OCI-LY7 (cell line): ENCODE measurements around the gene FAM20B. TPM values are rescaled to one million over a fixed set of nuclear protein-coding genes. Genes with fewer than 3 reads are reported as not detected.
"Not testable (repeated sequence)": the region's sequence is repeated elsewhere in the genome, so short reads cannot be mapped to it uniquely, and the experiment has no call there.

Experiments used
- BruUV-seq: library from RNA; stranded (reverse); fragments of 400-500 nt; replicated peaks from 2 replicates; lab custom pipeline; 2021; lab: Mats Ljungman, UMichigan
- CTCF ChIA-PET: fragments of 300-600 bp; sonication (Branson Sonifier 250); formaldehyde crosslinking; loops from one replicate; lab custom pipeline; 2022; ENCODE audit warnings: antibody characterized with exemption; ENCODE audit not compliant: unreplicated experiment; lab: Charles Lee
- POLR2A ChIA-PET: fragments of 300-600 bp; sonication (Branson Sonifier 250); formaldehyde crosslinking; loops from one replicate; lab custom pipeline; 2022; ENCODE audit warnings: antibody characterized with exemption; lab: Charles Lee
- DNase-seq: peaks from one replicate; pipeline ENCODE4 v3.0.0-alpha.2; 2015; ENCODE audit warnings: low spot score
- H2AFZ ChIP-seq: fragments of 200-600 bp; sonication (generic), shearing (Covaris generic); 2 replicates; pipeline ENCODE4 v1.6.1; 2014; ENCODE audit warnings: mild to moderate bottlenecking, antibody characterized with exemption, low read length, moderate library complexity
- H3K27ac ChIP-seq: fragments of 200-600 bp; sonication (generic); 2 replicates; pipeline ENCODE4 v1.5.1; 2014; ENCODE audit warnings: mixed run types, low read depth, mild to moderate bottlenecking, moderate library complexity, low read length, inconsistent platforms; ENCODE audit not compliant: poor library complexity, severe bottlenecking
- H3K36me3 ChIP-seq: fragments of 200-600 bp; sonication (generic); 2 replicates; pipeline ENCODE4 v1.6.1; 2014; ENCODE audit warnings: mild to moderate bottlenecking, antibody characterized with exemption, low read length, moderate library complexity, mixed read lengths; ENCODE audit not compliant: insufficient read depth
- H3K4me1 ChIP-seq: fragments of 200-600 bp; sonication (generic); 2 replicates; pipeline ENCODE4 v1.5.1; 2014; ENCODE audit warnings: mild to moderate bottlenecking, low read length; ENCODE audit not compliant: insufficient read depth, poor library complexity, severe bottlenecking
- H3K4me2 ChIP-seq: fragments of 200-600 bp; sonication (generic); 2 replicates; pipeline ENCODE4 v1.6.1; 2014; ENCODE audit warnings: mild to moderate bottlenecking, low read length
- H3K4me3 ChIP-seq: fragments of 200-600 bp; sonication (generic); 2 replicates; pipeline ENCODE4 v1.5.1; 2014; ENCODE audit warnings: mild to moderate bottlenecking, low read depth, low read length; ENCODE audit not compliant: poor library complexity, severe bottlenecking
- H3K79me2 ChIP-seq: fragments of 200-600 bp; sonication (generic); 2 replicates; pipeline ENCODE4 v1.6.1; 2016; ENCODE audit warnings: low read depth, mild to moderate bottlenecking, low read length, moderate library complexity, mixed read lengths; ENCODE audit not compliant: insufficient read depth
- H3K9me2 ChIP-seq: fragments of 200-600 bp; sonication (generic); 2 replicates; pipeline ENCODE4 v1.6.1; 2016; ENCODE audit warnings: mild to moderate bottlenecking, low read length, mixed read lengths; ENCODE audit not compliant: insufficient read depth
- H3K9me3 ChIP-seq: fragments of 200-600 bp; sonication (generic); 2 replicates; pipeline ENCODE4 v1.6.1; 2014; ENCODE audit warnings: mild to moderate bottlenecking, mixed run types, low read length, mixed read lengths
- H4K20me1 ChIP-seq: fragments of 200-600 bp; sonication (generic); 2 replicates; pipeline ENCODE4 v1.6.1; 2014; ENCODE audit warnings: mild to moderate bottlenecking, antibody characterized with exemption, low read length, moderate library complexity, mixed read lengths; ENCODE audit not compliant: insufficient read depth
- CTCF ChIP-seq: fragments of 200-600 bp; sonication (generic); conservative IDR thresholded peaks from 2 replicates; pipeline ENCODE4 v1.5.1; 2014; ENCODE audit warnings: mild to moderate bottlenecking, antibody characterized with exemption, low read length, moderate library complexity, mixed read lengths
- EZH2phosphoT487 ChIP-seq: fragments of 200-600 bp; sonication (generic); IDR thresholded peaks from 2 replicates; pipeline ENCODE4 v1.6.1; 2018; ENCODE audit warnings: low read depth, borderline replicate concordance, mild to moderate bottlenecking, mixed run types, antibody characterized with exemption, low read length, moderate library complexity, mixed read lengths
- intact Hi-C: fragments of 100-400 bp; cut with micrococcal nuclease; formaldehyde crosslinking; loops from one replicate; pipeline ENCODE4 v1.10.0; 2022; ENCODE audit not compliant: unreplicated experiment
- total RNA-seq, 2 experiments: library from RNA; depleted of rRNA in 1 of 2; stranded (reverse); fragments of >200 nt in 1 of 2; shearing (Covaris generic) in 1 of 2; gene quantifications; 2 replicates each; pipeline ENCODE4 v1.2.3, GENCODE V29; 2014 to 2022

FAM20B gene
- total RNA-seq, 2 experiments from 2014 or later, result 17.1 to 36.5 TPM

GRCh38 chr1:179036844-179037465, 11.3 kb downstream of the FAM20B start:
- H3K4me1 ChIP-seq, result peaks cover 76% of the 10 kb centered on the region
- H3K79me2 ChIP-seq, result peaks cover 77% of the 10 kb centered on the region
- CTCF ChIA-PET, result no interaction called here
- H3K9me3 ChIP-seq, result 0 out of 2 replicates have a peak, but pooled peaks cover 3% of the 10 kb centered on the region
- peak overlapping the region; percentile 91 for H3K4me2 ChIP-seq
- TF ChIP-seq EZH2phosphoT487 (no peak), CTCF (no peak)
- peak overlapping the region; percentile 17 for H3K27ac ChIP-seq
- no peak overlapping the region; the same call in 1 of the 2 replicates for H2AFZ ChIP-seq
- intact Hi-C loops, result loop anchor here (10.0 kb wide), 1 partner anchor 918 kb away; the partner anchor contains the start of gene CEP350
- H3K4me3 ChIP-seq, result peak overlapping the region; percentile 57
- no peaks in the 10 kb centered on the region for H4K20me1 ChIP-seq
- POLR2A ChIA-PET, result interaction anchor here (0.7 to 4.5 kb wide), 6 partner anchors 9 to 461 kb away, joined by 3 to 49 read pairs (median 3); no protein-coding TSS in a partner anchor
- DNase-seq, result no peak
- H3K9me2 ChIP-seq, result no peaks in the 10 kb centered on the region
- H3K36me3 ChIP-seq, result peaks cover 2% of the 10 kb centered on the region
- BruUV-seq, result no TSS peak

GRCh38 chr1:179038528-179039281, 13.0 kb downstream of the FAM20B start:
- H3K4me2 ChIP-seq, result peak overlapping the region; percentile 47
- POLR2A ChIA-PET, result interaction anchor here (0.7 to 4.5 kb wide), 9 partner anchors 9 to 508 kb away, joined by 3 to 49 read pairs (median 4); no protein-coding TSS in a partner anchor
- intact Hi-C loops, result loop anchor here (1.0 to 10.0 kb wide), 2 partner anchors 43 to 916 kb away; partner anchors contain the start of gene CEP350

GRCh38 chr1:179039502-179040174, 13.9 kb downstream of the FAM20B start:
- Histone ChIP-seq H3K27ac (peak overlapping the region; percentile 78), H3K79me2 (peaks cover 50% of the 10 kb centered on the region), H3K36me3 (peaks cover 21% of the 10 kb centered on the region), H3K4me1 (peaks cover 49% of the 10 kb centered on the region), H3K4me2 (peak overlapping the region; percentile 47), H3K9me3 (0 out of 2 replicates have a peak, but pooled peaks cover 12% of the 10 kb centered on the region)
- H2AFZ ChIP-seq, CTCF ChIA-PET, H3K9me2 ChIP-seq, H4K20me1 ChIP-seq, H3K4me3 ChIP-seq, BruUV-seq, DNase-seq: not testable (repeated sequence)
- intact Hi-C loops, result loop anchor here (1.0 to 10.0 kb wide), 2 partner anchors 42 to 915 kb away; partner anchors contain the start of gene CEP350
- POLR2A ChIA-PET, result interaction anchor here (1.0 to 4.5 kb wide), 6 partner anchors 9 to 460 kb away, joined by 3 to 49 read pairs (median 4); no protein-coding TSS in a partner anchor

More at GRCh38 chr1:179038528-179039281, 13.0 kb downstream of the FAM20B start:
- DNase-seq, result peak; percentile 47
- Histone ChIP-seq H3K79me2 (peaks cover 60% of the 10 kb centered on the region), H4K20me1 (no peaks in the 10 kb centered on the region), H3K9me2 (no peaks in the 10 kb centered on the region), H3K9me3 (0 out of 2 replicates have a peak, but pooled peaks cover 12% of the 10 kb centered on the region), H3K4me3 (peak overlapping the region; percentile 12), H3K36me3 (peaks cover 11% of the 10 kb centered on the region), H3K4me1 (peaks cover 58% of the 10 kb centered on the region), H2AFZ (no peak overlapping the region; the same call in 1 of the 2 replicates), H3K27ac (peak overlapping the region; percentile 78)
- no TSS peak for BruUV-seq
- CTCF ChIA-PET, result no interaction called here
- TF ChIP-seq CTCF, result no peak
- no peak for TF ChIP-seq EZH2phosphoT487

GRCh38 chr1:179040175-179040551, 14.5 kb downstream of the FAM20B start:
- H3K4me3 ChIP-seq, H3K9me2 ChIP-seq, DNase-seq, CTCF ChIA-PET, H4K20me1 ChIP-seq, H2AFZ ChIP-seq, H3K4me2 ChIP-seq, intact Hi-C loops, BruUV-seq, H3K27ac ChIP-seq: not testable (repeated sequence)
- H3K9me3 ChIP-seq, result 0 out of 2 replicates have a peak, but pooled peaks cover 12% of the 10 kb centered on the region
- peaks cover 22% of the 10 kb centered on the region for H3K36me3 ChIP-seq
- peaks cover 44% of the 10 kb centered on the region for H3K4me1 ChIP-seq
- POLR2A ChIA-PET, result interaction anchor here (4.5 kb wide), 1 partner anchor 12 kb away, joined by 49 read pairs; no protein-coding TSS in a partner anchor
- H3K79me2 ChIP-seq, result peaks cover 45% of the 10 kb centered on the region
